Measurements from ENCODE around the gene USP17L12.
"Not testable (repeated sequence)": the region's sequence is repeated elsewhere in the genome, so short reads cannot be mapped to it uniquely, and the experiment has no call there.

USP17L12 gene

GRCh38 chr4:9219852-9220251 lies at the start of gene USP17L12:
Gene USP17L12 (plus strand): TSS chr4:9220152. CDS start chr4:9220152, 0 bp downstream.
- not testable (repeated sequence) for DNase-seq (ENCODE audit: low read depth in 2 of 2)

- not testable (repeated sequence) for DNase-seq (ENCODE audit: low read depth in 2 of 2)
These were observed 9.6 kb upstream of the USP17L12 start, which contains the start of gene USP17L10 for GRCh38 chr4:9210357-9210756. Gene USP17L10 (plus strand): TSS chr4:9210657. CDS start chr4:9210657, 0 bp downstream.

- not testable (repeated sequence) for DNase-seq (ENCODE audit: low read depth in 2 of 2)
These were observed 5.3 kb upstream of the USP17L12 start for GRCh38 chr4:9214701-9215100.

GRCh38 chr4:9215105-9215504 lies 4.8 kb upstream of the USP17L12 start, which contains the start of gene USP17L11:
Gene USP17L11 (plus strand): TSS chr4:9215405. CDS start chr4:9215405, 0 bp downstream.
- DNase-seq (ENCODE audit: low read depth in 2 of 2), result not testable (repeated sequence)

- not testable (repeated sequence) for DNase-seq (ENCODE audit: low read depth in 2 of 2)
These were observed 4.6 kb downstream of the USP17L12 start, which contains the start of gene USP17L13 for GRCh38 chr4:9224596-9224995. Gene USP17L13 (plus strand): TSS chr4:9224896. CDS start chr4:9224896, 0 bp downstream.

GRCh38 chr4:9230249-9230648 lies 10.3 kb downstream of the USP17L12 start:
- DNase-seq (ENCODE audit: low read depth in 2 of 2), result not testable (repeated sequence)

GRCh38 chr4:9234085-9234484 lies 14.1 kb downstream of the USP17L12 start, which contains the start of gene USP17L15:
Gene USP17L15 (plus strand): TSS chr4:9234385. CDS start chr4:9234385, 0 bp downstream.
- DNase-seq (ENCODE audit: low read depth in 2 of 2), result not testable (repeated sequence)

GRCh38 chr4:9238461-9238860 lies 18.5 kb downstream of the USP17L12 start:
- DNase-seq (ENCODE audit: low read depth in 2 of 2), result not testable (repeated sequence)

- DNase-seq (ENCODE audit: low read depth in 2 of 2), result not testable (repeated sequence)
These were observed 23.6 kb downstream of the USP17L12 start, which contains the start of gene USP17L17 for GRCh38 chr4:9243579-9243978. Gene USP17L17 (plus strand): TSS chr4:9243879. CDS start chr4:9243879, 0 bp downstream.

GRCh38 chr4:9247953-9248680 lies 28.2 kb downstream of the USP17L12 start, which contains the start of gene USP17L18:
Gene USP17L18 (plus strand): TSS chr4:9248630. CDS start chr4:9248630, 0 bp downstream.
- peak in 1 of 2 experiments; percentile 0 for DNase-seq (ENCODE audit: low read depth in 2 of 2)

GRCh38 chr4:9253078-9253477 lies 33.1 kb downstream of the USP17L12 start, which contains the start of gene USP17L19:
Gene USP17L19 (plus strand): TSS chr4:9253378. CDS start chr4:9253378, 0 bp downstream.
- DNase-seq (ENCODE audit: low read depth in 2 of 2), result not testable (repeated sequence)

- DNase-seq (ENCODE audit: low read depth in 2 of 2), result not testable (repeated sequence)
These were observed 37.9 kb downstream of the USP17L12 start, which contains the start of gene USP17L20 for GRCh38 chr4:9257824-9258223. Gene USP17L20 (plus strand): TSS chr4:9258124. CDS start chr4:9258124, 0 bp downstream.

GRCh38 chr4:9262572-9262971 lies 42.6 kb downstream of the USP17L12 start, which contains the start of gene USP17L21:
Gene USP17L21 (plus strand): TSS chr4:9262872. CDS start chr4:9262872, 0 bp downstream.
- not testable (repeated sequence) for DNase-seq (ENCODE audit: low read depth in 2 of 2)

- not testable (repeated sequence) for DNase-seq (ENCODE audit: low read depth in 2 of 2)
These were observed 47.4 kb downstream of the USP17L12 start, which contains the start of gene USP17L22 for GRCh38 chr4:9267319-9267718. Gene USP17L22 (plus strand): TSS chr4:9267619. CDS start chr4:9267619, 0 bp downstream.

Measured in stimulated activated CD4-positive, alpha-beta T cell treated with anti-CD3 and anti-CD28 coated beads, Interleukin-12 subunit alpha, Interleukin-12 subunit beta, amount 100 ng/mL, for 24 hours (primary cell).